Neuronal stem cell (in vitro differentiated cells): ENCODE measurements around the gene ACE2.

Source experiments
- DNase-seq: peaks from one replicate; pipeline ENCODE4 v3.0.0-alpha.2; 2013; ENCODE audit warnings: low spot score
- H2AFZ ChIP-seq: one replicate; pipeline ENCODE4 v1.6.1; 2013; ENCODE audit warnings: mild to moderate bottlenecking, low read length, inconsistent platforms
- H2AK5ac ChIP-seq: 2 replicates; pipeline ENCODE4 v1.6.1; 2013; ENCODE audit warnings: low read depth, mild to moderate bottlenecking, inconsistent platforms, low read length, moderate library complexity, mixed read lengths
- H2BK120ac ChIP-seq: 2 replicates; pipeline ENCODE4 v1.6.1; 2013; ENCODE audit warnings: low read depth, mild to moderate bottlenecking, inconsistent platforms, low read length, moderate library complexity, mixed read lengths
- H2BK12ac ChIP-seq: one replicate; pipeline ENCODE4 v1.6.1; 2013; ENCODE audit warnings: low read length, inconsistent platforms
- H2BK15ac ChIP-seq: 2 replicates; pipeline ENCODE4 v1.6.1; 2013; ENCODE audit warnings: mild to moderate bottlenecking, low read length, inconsistent platforms, mixed read lengths
- H2BK5ac ChIP-seq: one replicate; pipeline ENCODE4 v1.6.1; 2013; ENCODE audit warnings: inconsistent platforms, mild to moderate bottlenecking, low read length, moderate library complexity
- H3K14ac ChIP-seq: one replicate; pipeline ENCODE4 v1.6.1; 2013; ENCODE audit warnings: low read length, inconsistent platforms
- H3K18ac ChIP-seq: 2 replicates; pipeline ENCODE4 v1.6.1; 2013; ENCODE audit warnings: low read length, inconsistent platforms
- H3K23ac ChIP-seq: 2 replicates; pipeline ENCODE4 v1.6.1; 2013; ENCODE audit warnings: low read depth, mild to moderate bottlenecking, mixed read lengths, low read length, inconsistent platforms; ENCODE audit not compliant: poor library complexity
- H3K27ac ChIP-seq: replicated peaks from 3 replicates; pipeline ENCODE4 v1.5.1; 2013; ENCODE audit warnings: low read length, inconsistent platforms
- H3K27me3 ChIP-seq, 3 experiments: 2 replicates each; pipeline ENCODE4 v1.6.1; 2013; ENCODE audit warnings: low read length in 3 of 3, mild to moderate bottlenecking in 2 of 3, inconsistent platforms in 1 of 3, low read depth in 1 of 3, mixed read lengths in 1 of 3, moderate library complexity in 1 of 3; ENCODE audit not compliant: control insufficient read depth in 3 of 3, insufficient read depth in 3 of 3
- H3K36me3 ChIP-seq, 2 donors: replicated peaks in 1 of 2; 2 replicates each; pipeline ENCODE4 v1.6.1; 2013; ENCODE audit warnings: low read length in 2 of 2; ENCODE audit not compliant: control insufficient read depth in 2 of 2, insufficient read depth in 2 of 2
- H3K4ac ChIP-seq: 2 replicates; pipeline ENCODE4 v1.6.1; 2013; ENCODE audit warnings: inconsistent platforms, mild to moderate bottlenecking, low read length, moderate library complexity
- H3K4me1 ChIP-seq, 2 donors: 1 replicate in 1 of 2; 2 replicates in 1 of 2; pipeline ENCODE4 v1.6.1; 2013; ENCODE audit warnings: low read length in 2 of 2, low read depth in 1 of 2; ENCODE audit not compliant: control insufficient read depth in 2 of 2, insufficient read depth in 1 of 2
- H3K4me2 ChIP-seq: one replicate; pipeline ENCODE4 v1.6.1; 2013; ENCODE audit warnings: mild to moderate bottlenecking, low read length, inconsistent platforms; ENCODE audit not compliant: insufficient read depth, poor library complexity, severe bottlenecking
- H3K4me3 ChIP-seq, 2 donors: 2 replicates each; pipeline ENCODE4 v1.5.1; 2013; ENCODE audit warnings: low read length in 2 of 2, mild to moderate bottlenecking in 2 of 2, inconsistent platforms in 1 of 2, moderate library complexity in 1 of 2
- H3K79me1 ChIP-seq: one replicate; pipeline ENCODE4 v1.6.1; 2013; ENCODE audit warnings: low read depth, mild to moderate bottlenecking, inconsistent platforms, low read length, moderate library complexity
- H3K9ac ChIP-seq: one replicate; pipeline ENCODE4 v1.6.1; 2013; ENCODE audit warnings: mild to moderate bottlenecking, low read depth, low read length, inconsistent platforms; ENCODE audit not compliant: poor library complexity
- H3K9me3 ChIP-seq, 2 donors: replicated peaks in 1 of 2; 2 replicates each; pipeline versions ENCODE3 to v1.6.1; 2013; ENCODE audit warnings: low read length in 2 of 2, mild to moderate bottlenecking in 2 of 2, inconsistent platforms in 1 of 2, low read depth in 1 of 2, mixed read lengths in 1 of 2, moderate library complexity in 1 of 2; ENCODE audit not compliant: control insufficient read depth in 2 of 2, insufficient read depth in 1 of 2
- H4K8ac ChIP-seq: one replicate; pipeline ENCODE4 v1.6.1; 2013; ENCODE audit warnings: low read depth, mild to moderate bottlenecking, inconsistent platforms, low read length, moderate library complexity
- H4K91ac ChIP-seq: one replicate; pipeline ENCODE4 v1.6.1; 2013; ENCODE audit warnings: low read length, low read depth, mild to moderate bottlenecking, inconsistent platforms; ENCODE audit not compliant: poor library complexity
- WGBS, 2 donors: extraction: QIAGEN DNeasy Blood & Tissue Kit; methylation state at CpG; one replicate each; pipeline ENCODE4 v1.1.7; 2013; ENCODE audit warnings: missing lambda C conversion rate in 2 of 2, mixed read lengths in 1 of 2; ENCODE audit not compliant: insufficient read length in 2 of 2, insufficient replicate concordance in 1 of 2; ENCODE audit errors: extremely low coverage in 2 of 2; 5-methylcytosine and 5-hydroxymethylcytosine counted together

ACE2 gene

DNA sequence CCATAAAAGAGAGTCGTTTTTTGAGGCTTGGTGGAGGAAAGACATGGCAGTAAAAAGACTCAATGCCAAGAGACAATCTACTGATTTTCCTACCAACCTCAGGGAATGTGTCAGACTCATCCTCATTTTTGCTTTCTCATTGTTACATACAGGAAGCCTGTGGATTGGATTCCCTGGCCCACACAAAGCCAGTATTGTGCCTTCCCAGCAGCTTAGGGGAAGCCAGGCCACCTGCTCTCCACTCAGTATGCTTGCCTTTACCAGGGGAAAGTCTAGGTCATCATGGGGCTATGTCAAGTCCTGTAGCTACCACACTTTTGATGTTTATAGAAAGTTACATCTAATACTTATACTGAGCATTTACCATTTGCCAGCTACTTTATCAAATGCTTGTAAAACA, 89.2 kb downstream of the ACE2 start:
- H3K4ac ChIP-seq = no peak overlapping the region
- no peak overlapping the region for H2AK5ac ChIP-seq
- no peaks in the 10 kb centered on the region for H3K79me1 ChIP-seq
- no peak overlapping the region for H2BK12ac ChIP-seq
- no peak overlapping the region for H2BK5ac ChIP-seq
- no peak overlapping the region for H2BK120ac ChIP-seq
- H2BK15ac ChIP-seq = no peak overlapping the region
- H3K18ac ChIP-seq = no peak overlapping the region
- no peak overlapping the region for H3K4me3 ChIP-seq
- H2AFZ ChIP-seq = no peak overlapping the region
- no peak overlapping the region for H3K27ac ChIP-seq
- H4K91ac ChIP-seq = no peak overlapping the region
- peaks cover 0 to 13% of the 10 kb centered on the region in 2 donors for H3K4me1 ChIP-seq
- no peaks in the 10 kb centered on the region for H3K36me3 ChIP-seq
- no CpG with 5 or more reads among the region's 1 CpG for WGBS, 2 donors
- H3K9ac ChIP-seq = no peak overlapping the region
- H4K8ac ChIP-seq = no peak overlapping the region
- H3K9me3 ChIP-seq = no peaks in the 10 kb centered on the region
- no peak for DNase-seq
- no peaks in the 10 kb centered on the region for H3K27me3 ChIP-seq
- no peak overlapping the region for H3K4me2 ChIP-seq
- no peak overlapping the region for H3K14ac ChIP-seq
- H3K23ac ChIP-seq = no peak overlapping the region
